Stimulated activated CD8-positive, alpha-beta memory T cell treated with anti-CD3 and anti-CD28 coated beads, Interleukin-4, amount 100 ng/mL, for 48 hours (primary cell): ENCODE results near the gene EHMT1.
"Not testable (repeated sequence)": the region's sequence is repeated elsewhere in the genome, so short reads cannot be mapped to it uniquely, and the experiment has no call there.

Source experiments
- DNase-seq: peaks from one replicate; pipeline ENCODE4 v3.0.0-alpha.2; 2020

The EHMT1 gene

GRCh38 chr9:137590469-137591383 is 28.1 kb upstream of the EHMT1 start, which contains the start of gene ZMYND19:
Gene ZMYND19 (minus strand): TSS chr9:137590512. CDS start chr9:137590263, 249 bp downstream.
- peak; percentile 93 for DNase-seq

GRCh38 chr9:137592767-137593166 is 26.0 kb upstream of the EHMT1 start:
- no peak for DNase-seq

GRCh38 chr9:137593176-137593575 is 25.6 kb upstream of the EHMT1 start:
- no peak for DNase-seq

- DNase-seq: not testable (repeated sequence)
Measured at GRCh38 chr9:137596577-137596976, 22.2 kb upstream of the EHMT1 start.

- DNase-seq: no peak
Measured at GRCh38 chr9:137598943-137599342, 19.9 kb upstream of the EHMT1 start.

- no peak for DNase-seq
Measured at GRCh38 chr9:137602661-137603060, 16.1 kb upstream of the EHMT1 start.

GRCh38 chr9:137603879-137604278 is 14.9 kb upstream of the EHMT1 start:
- no peak for DNase-seq

- DNase-seq: no peak
Measured at GRCh38 chr9:137604345-137605086, 14.3 kb upstream of the EHMT1 start.

GRCh38 chr9:137605121-137606004 is 13.4 kb upstream of the EHMT1 start, which contains the start of gene ARRDC1:
Gene ARRDC1 (plus strand): TSS chr9:137605686. CDS start chr9:137605718, 32 bp downstream.
- peak; percentile 92 for DNase-seq

- DNase-seq: no peak
Measured at GRCh38 chr9:137606005-137606621, 12.7 kb upstream of the EHMT1 start.

GRCh38 chr9:137606734-137607138 is 12.1 kb upstream of the EHMT1 start:
- no peak for DNase-seq

- no peak for DNase-seq
Measured at GRCh38 chr9:137607141-137607857, 11.5 kb upstream of the EHMT1 start.

GRCh38 chr9:137610944-137611343 is 7.9 kb upstream of the EHMT1 start:
- DNase-seq: no peak

- peak; percentile 61 for DNase-seq
Measured at GRCh38 chr9:137611623-137612609, 6.9 kb upstream of the EHMT1 start.

GRCh38 chr9:137612741-137613142 is 6.1 kb upstream of the EHMT1 start:
- DNase-seq: no peak

- DNase-seq: no peak
Measured at GRCh38 chr9:137613259-137613658, 5.5 kb upstream of the EHMT1 start.

- no peak for DNase-seq
Measured at GRCh38 chr9:137613738-137614523, 4.9 kb upstream of the EHMT1 start.

- no peak for DNase-seq
Measured at GRCh38 chr9:137614631-137615386, 4.0 kb upstream of the EHMT1 start.
